HG02642 (cell line): ENCODE data around the gene NOX5.
"Not testable (repeated sequence)": the region's sequence is repeated elsewhere in the genome, so short reads cannot be mapped to it uniquely, and the experiment has no call there.

Experiments used
- ATAC-seq: cut with Tn5 transposase; IDR thresholded peaks from one replicate; pipeline ENCODE4 v1.9.1; 2021; ENCODE audit warnings: mild to moderate bottlenecking; ENCODE audit not compliant: unreplicated experiment, poor library complexity

Gene NOX5

GRCh38 chr15:69045802-69046201 is 31.3 kb downstream of the NOX5 start:
- ATAC-seq = no peak

- no peak for ATAC-seq
These were observed 32.3 kb downstream of the NOX5 start for GRCh38 chr15:69046781-69047180.

GRCh38 chr15:69049976-69050375 is 35.5 kb downstream of the NOX5 start:
- ATAC-seq = no peak

GRCh38 chr15:69055251-69055650 is 40.8 kb downstream of the NOX5 start:
- no peak for ATAC-seq

- ATAC-seq = no peak
These were observed 41.9 kb downstream of the NOX5 start for GRCh38 chr15:69056365-69056764.

GRCh38 chr15:69058830-69059556 is 44.5 kb downstream of the NOX5 start:
- no peak for ATAC-seq

- no peak for ATAC-seq
These were observed 45.1 kb downstream of the NOX5 start for GRCh38 chr15:69059557-69059943.

- no peak for ATAC-seq
These were observed 45.6 kb downstream of the NOX5 start for GRCh38 chr15:69060041-69060481.

GRCh38 chr15:69060744-69061143 is 46.2 kb downstream of the NOX5 start:
- no peak for ATAC-seq

- no peak for ATAC-seq
These were observed 46.9 kb downstream of the NOX5 start for GRCh38 chr15:69061414-69061842.

- ATAC-seq = no peak
These were observed 50.2 kb downstream of the NOX5 start for GRCh38 chr15:69064649-69065048.

- ATAC-seq = no peak
These were observed 51.8 kb downstream of the NOX5 start for GRCh38 chr15:69066007-69066995.

- ATAC-seq = no peak
These were observed 52.8 kb downstream of the NOX5 start for GRCh38 chr15:69067296-69067695.

GRCh38 chr15:69068157-69068556 is 53.7 kb downstream of the NOX5 start:
- ATAC-seq = no peak

- not testable (repeated sequence) for ATAC-seq
These were observed 54.8 kb downstream of the NOX5 start for GRCh38 chr15:69069290-69069689.

- no peak for ATAC-seq
These were observed 55.5 kb downstream of the NOX5 start for GRCh38 chr15:69069996-69070395.

- ATAC-seq = no peak
These were observed 55.9 kb downstream of the NOX5 start for GRCh38 chr15:69070396-69070795.

- no peak for ATAC-seq
These were observed 56.8 kb downstream of the NOX5 start for GRCh38 chr15:69071260-69071659.

GRCh38 chr15:69072906-69073305 is 58.4 kb downstream of the NOX5 start:
- ATAC-seq = no peak

- ATAC-seq = no peak
These were observed 59.7 kb downstream of the NOX5 start for GRCh38 chr15:69074001-69074842.
